ENCODE measurements around the gene DPYD.

The DPYD gene

DNA sequence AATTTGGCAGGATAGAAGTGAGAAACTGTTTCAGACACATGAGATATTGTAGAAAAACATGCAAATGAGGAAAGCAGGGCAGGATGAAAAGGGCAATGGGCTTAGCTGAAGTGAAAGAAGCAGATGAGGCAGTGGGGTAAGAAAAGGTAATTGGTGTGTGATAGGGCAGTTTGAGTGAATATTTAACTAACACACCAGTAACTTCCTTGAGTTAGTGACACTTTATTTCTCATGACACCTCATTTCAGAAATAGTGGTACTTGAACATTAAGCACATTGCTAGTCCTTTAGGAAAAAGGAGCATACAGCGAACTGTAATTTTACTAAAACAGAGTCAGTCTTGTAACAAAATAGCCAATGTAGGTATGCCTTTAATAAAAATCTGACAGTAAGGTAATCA, 415.0 kb downstream of the DPYD start:
- TF ChIP-seq TARDBP (IDR thresholded peaks at IDR 0.05), result no peak
- TF ChIP-seq L3MBTL2 (conservative IDR thresholded peaks at IDR 0.05), result no peak
- TF ChIP-seq FOXA1 (IDR thresholded peaks at IDR 0.05), result no peak
- no peak for TF ChIP-seq NFRKB (IDR thresholded peaks at IDR 0.05)
- TF ChIP-seq, protein P1, sequence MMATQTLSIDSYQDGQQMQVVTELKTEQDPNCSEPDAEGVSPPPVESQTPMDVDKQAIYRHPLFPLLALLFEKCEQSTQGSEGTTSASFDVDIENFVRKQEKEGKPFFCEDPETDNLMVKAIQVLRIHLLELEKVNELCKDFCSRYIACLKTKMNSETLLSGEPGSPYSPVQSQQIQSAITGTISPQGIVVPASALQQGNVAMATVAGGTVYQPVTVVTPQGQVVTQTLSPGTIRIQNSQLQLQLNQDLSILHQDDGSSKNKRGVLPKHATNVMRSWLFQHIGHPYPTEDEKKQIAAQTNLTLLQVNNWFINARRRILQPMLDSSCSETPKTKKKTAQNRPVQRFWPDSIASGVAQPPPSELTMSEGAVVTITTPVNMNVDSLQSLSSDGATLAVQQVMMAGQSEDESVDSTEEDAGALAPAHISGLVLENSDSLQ (IDR thresholded peaks at IDR 0.05), result no peak
- ChIA-PET POLR2A (no interaction called here), CTCF (no interaction called here)
- DNase-seq (ENCODE audit: extremely low spot score), result no peak

DNA sequence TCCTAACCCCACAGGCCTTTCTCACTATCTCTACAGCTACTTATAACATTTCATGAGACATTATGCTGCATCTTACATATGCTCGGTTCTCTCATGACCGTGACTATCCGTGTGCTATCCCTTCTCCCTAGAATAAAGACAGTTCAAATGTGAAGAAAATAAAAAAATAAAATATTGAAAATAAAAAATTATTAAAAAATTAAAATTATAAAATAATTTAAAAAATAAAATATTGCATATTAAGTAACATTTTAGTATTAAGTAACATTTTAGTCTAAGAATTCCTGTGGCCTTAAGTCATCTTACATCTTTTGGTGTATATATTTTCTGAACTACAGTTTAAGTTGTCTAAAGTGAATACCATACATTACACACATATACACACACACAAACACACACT, 415.5 kb downstream of the DPYD start:
- CTCF ChIA-PET, result no interaction called here

DNA sequence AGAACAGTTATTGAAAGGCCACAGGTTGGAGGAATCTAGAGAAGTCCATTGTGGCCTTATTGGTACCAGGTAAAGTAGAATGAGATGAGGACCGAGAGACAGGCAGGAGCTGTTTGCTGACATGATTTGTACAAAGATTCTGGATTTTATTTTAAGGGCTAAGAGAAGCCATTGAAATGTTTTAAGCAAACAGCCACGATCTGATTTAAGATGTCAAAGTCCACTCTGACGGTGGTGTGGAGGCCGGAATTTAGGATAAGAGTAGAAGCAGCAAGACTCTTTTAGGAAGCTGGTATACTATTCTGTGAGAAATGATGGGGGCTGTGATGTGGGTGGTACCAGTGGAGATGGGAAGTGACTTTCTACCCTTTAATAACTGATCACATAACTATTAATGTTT, 418.5 kb downstream of the DPYD start:
- POLR2A ChIA-PET, result no interaction called here
- CTCF ChIA-PET, result no interaction called here
- DNase-seq (ENCODE audit: extremely low spot score), result no peak
- TF ChIP-seq FOXM1 (IDR thresholded peaks at IDR 0.05; ENCODE audit: borderline replicate concordance) (no peak), ELF4 (IDR thresholded peaks at IDR 0.05) (no peak), NFRKB (IDR thresholded peaks at IDR 0.05) (no peak), L3MBTL2 (conservative IDR thresholded peaks at IDR 0.05) (no peak), FOXA1 (IDR thresholded peaks at IDR 0.05) (no peak), BHLHE40 (IDR thresholded peaks at IDR 0.05; ENCODE audit: borderline replicate concordance) (no peak), ARNT (IDR thresholded peaks at IDR 0.05) (no peak), SUZ12 (IDR thresholded peaks at IDR 0.05) (no peak), ZNF384 (IDR thresholded peaks at IDR 0.05) (no peak), FOXK2 (IDR thresholded peaks at IDR 0.05) (no peak), HDGF (IDR thresholded peaks at IDR 0.05; ENCODE audit: borderline replicate concordance) (no peak), CTBP1 (IDR thresholded peaks at IDR 0.05; ENCODE audit: borderline replicate concordance) (no peak), LEF1 (IDR thresholded peaks at IDR 0.05; ENCODE audit: borderline replicate concordance) (no peak), SP1 (IDR thresholded peaks at IDR 0.05) (no peak), TARDBP (IDR thresholded peaks at IDR 0.05) (no peak)
- TF ChIP-seq, protein P1 (IDR thresholded peaks at IDR 0.05), result no peak

More for the DNA sequence above, 415.5 kb downstream of the DPYD start:
- no peak for DNase-seq (ENCODE audit: extremely low spot score)
- POLR2A ChIA-PET, result no interaction called here
- TF ChIP-seq NFRKB (IDR thresholded peaks at IDR 0.05) (no peak), FOXA1 (IDR thresholded peaks at IDR 0.05) (no peak), ZNF384 (IDR thresholded peaks at IDR 0.05) (no peak), ELF4 (IDR thresholded peaks at IDR 0.05) (no peak), SUZ12 (IDR thresholded peaks at IDR 0.05) (no peak), CTBP1 (IDR thresholded peaks at IDR 0.05; ENCODE audit: borderline replicate concordance) (no peak), TARDBP (IDR thresholded peaks at IDR 0.05) (no peak), HDGF (IDR thresholded peaks at IDR 0.05; ENCODE audit: borderline replicate concordance) (no peak), L3MBTL2 (conservative IDR thresholded peaks at IDR 0.05) (no peak), BHLHE40 (IDR thresholded peaks at IDR 0.05; ENCODE audit: borderline replicate concordance) (no peak), FOXK2 (IDR thresholded peaks at IDR 0.05) (no peak), FOXM1 (IDR thresholded peaks at IDR 0.05; ENCODE audit: borderline replicate concordance) (no peak)
- TF ChIP-seq, protein P1 (IDR thresholded peaks at IDR 0.05), result no peak

DNA sequence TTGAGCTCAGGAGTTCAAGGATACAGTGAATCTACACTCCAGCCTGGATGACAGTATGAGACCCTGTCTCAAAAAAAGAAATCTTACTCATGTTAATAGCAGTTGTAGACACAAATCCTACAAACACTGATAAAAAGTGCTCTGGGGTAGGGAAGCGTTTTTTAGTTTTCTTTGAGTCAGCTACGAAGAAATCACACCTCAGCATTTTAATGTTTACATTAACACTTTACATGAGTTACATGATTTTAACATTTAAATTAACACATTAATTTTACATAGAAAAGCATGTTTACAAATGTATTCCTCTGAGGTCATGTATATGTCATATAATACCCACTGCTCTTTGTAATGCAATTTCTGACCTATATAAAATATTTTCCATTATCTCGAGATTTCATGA, 419.2 kb downstream of the DPYD start:
- CTCF ChIA-PET, result no interaction called here
- TF ChIP-seq FOXA1 (IDR thresholded peaks at IDR 0.05) (no peak), CTBP1 (IDR thresholded peaks at IDR 0.05; ENCODE audit: borderline replicate concordance) (no peak), FOXK2 (IDR thresholded peaks at IDR 0.05) (no peak), SP1 (IDR thresholded peaks at IDR 0.05) (no peak), LEF1 (IDR thresholded peaks at IDR 0.05; ENCODE audit: borderline replicate concordance) (no peak), L3MBTL2 (conservative IDR thresholded peaks at IDR 0.05) (no peak), BHLHE40 (IDR thresholded peaks at IDR 0.05; ENCODE audit: borderline replicate concordance) (no peak), ELF4 (IDR thresholded peaks at IDR 0.05) (no peak), HDGF (IDR thresholded peaks at IDR 0.05; ENCODE audit: borderline replicate concordance) (no peak), ZNF384 (IDR thresholded peaks at IDR 0.05) (no peak), FOXM1 (IDR thresholded peaks at IDR 0.05; ENCODE audit: borderline replicate concordance) (no peak), SUZ12 (IDR thresholded peaks at IDR 0.05) (no peak), NFRKB (IDR thresholded peaks at IDR 0.05) (no peak)
- TF ChIP-seq, protein P1 (IDR thresholded peaks at IDR 0.05), result no peak
- no peak for DNase-seq (ENCODE audit: extremely low spot score)
- POLR2A ChIA-PET, result no interaction called here

DNA sequence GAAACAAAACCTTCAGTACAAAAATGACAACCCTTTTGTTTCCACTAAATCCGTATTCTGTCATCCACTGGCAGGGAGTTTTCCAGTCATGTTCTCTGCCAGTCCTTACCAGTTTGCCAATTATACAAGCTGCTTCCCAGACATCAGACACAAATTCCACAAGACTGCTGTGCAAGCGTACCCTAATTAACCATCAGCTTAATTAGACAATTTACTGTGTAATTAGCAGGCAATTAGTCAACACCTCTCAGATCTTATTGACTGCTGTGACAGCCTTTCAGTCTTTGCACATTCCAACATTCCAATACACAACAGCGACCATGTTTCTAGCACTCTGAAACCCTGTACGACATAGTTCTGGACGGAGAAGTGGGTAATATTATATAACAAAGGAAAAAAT, 420.1 kb downstream of the DPYD start:
- no peak for DNase-seq (ENCODE audit: extremely low spot score)
- CTCF ChIA-PET, result no interaction called here
- TF ChIP-seq ELF4 (IDR thresholded peaks at IDR 0.05) (no peak), ZNF384 (IDR thresholded peaks at IDR 0.05) (no peak), CTBP1 (IDR thresholded peaks at IDR 0.05; ENCODE audit: borderline replicate concordance) (no peak), SUZ12 (IDR thresholded peaks at IDR 0.05) (no peak), SP1 (IDR thresholded peaks at IDR 0.05) (no peak), NFRKB (IDR thresholded peaks at IDR 0.05) (no peak), TARDBP (IDR thresholded peaks at IDR 0.05) (no peak), LEF1 (IDR thresholded peaks at IDR 0.05; ENCODE audit: borderline replicate concordance) (no peak), FOXK2 (IDR thresholded peaks at IDR 0.05) (no peak), HDGF (IDR thresholded peaks at IDR 0.05; ENCODE audit: borderline replicate concordance) (no peak), FOXA1 (IDR thresholded peaks at IDR 0.05) (no peak)
- POLR2A ChIA-PET, result no interaction called here

DNA sequence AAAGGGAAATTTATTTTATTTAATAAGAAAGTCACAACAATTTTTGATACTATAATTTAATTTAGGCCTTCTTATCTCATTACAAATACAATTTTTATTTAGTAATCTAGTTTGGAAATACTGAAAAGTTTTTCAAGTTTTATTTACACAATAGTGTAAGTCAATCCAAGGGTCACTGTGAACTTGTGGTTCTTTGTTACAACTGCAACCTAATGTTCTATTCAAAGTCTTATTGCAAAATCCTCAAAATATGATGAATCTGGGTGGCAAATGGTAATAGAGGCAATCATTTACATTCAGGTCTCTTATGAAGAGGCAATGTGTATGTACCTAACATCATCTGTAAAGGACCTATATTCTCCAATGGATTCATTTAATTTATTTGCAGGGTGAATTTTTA, 421.2 kb downstream of the DPYD start:
- TF ChIP-seq HDGF (IDR thresholded peaks at IDR 0.05; ENCODE audit: borderline replicate concordance) (no peak), TARDBP (IDR thresholded peaks at IDR 0.05) (no peak), ELF4 (IDR thresholded peaks at IDR 0.05) (no peak), SUZ12 (IDR thresholded peaks at IDR 0.05) (no peak), ZNF384 (IDR thresholded peaks at IDR 0.05) (no peak), FOXK2 (IDR thresholded peaks at IDR 0.05) (no peak), NFRKB (IDR thresholded peaks at IDR 0.05) (no peak), SP1 (IDR thresholded peaks at IDR 0.05) (no peak), BHLHE40 (IDR thresholded peaks at IDR 0.05; ENCODE audit: borderline replicate concordance) (no peak), LEF1 (IDR thresholded peaks at IDR 0.05; ENCODE audit: borderline replicate concordance) (no peak), FOXM1 (IDR thresholded peaks at IDR 0.05; ENCODE audit: borderline replicate concordance) (no peak), CTBP1 (IDR thresholded peaks at IDR 0.05; ENCODE audit: borderline replicate concordance) (no peak), L3MBTL2 (conservative IDR thresholded peaks at IDR 0.05) (no peak), FOXA1 (IDR thresholded peaks at IDR 0.05) (no peak), ARNT (IDR thresholded peaks at IDR 0.05) (no peak)
- TF ChIP-seq, protein P1 (IDR thresholded peaks at IDR 0.05), result no peak
- ChIA-PET POLR2A (no interaction called here), CTCF (no interaction called here)
- DNase-seq (ENCODE audit: extremely low spot score), result no peak

Data from HEK293T (cell line).